Epithelial cell of esophagus (primary cell): Measurements from ENCODE around the gene SH2D3A.

ENCODE experiments used
- DNase-seq: peaks from one replicate; pipeline ENCODE4 v3.0.0; 2010; ENCODE audit warnings: low read depth
- H3K4me3 ChIP-seq: 2 replicates; pipeline ENCODE4 v1.5.1; 2011; ENCODE audit warnings: mild to moderate bottlenecking, low read length, control low read depth
- TF ChIP-seq, protein P1 (sequence below): IDR thresholded peaks from 2 replicates; pipeline ENCODE4 v1.5.1; 2011; ENCODE audit warnings: low read depth, mild to moderate bottlenecking, low read length, control low read depth, inconsistent platforms; ENCODE audit not compliant: insufficient read depth; ENCODE audit errors: missing control alignments

Gene SH2D3A

DNA sequence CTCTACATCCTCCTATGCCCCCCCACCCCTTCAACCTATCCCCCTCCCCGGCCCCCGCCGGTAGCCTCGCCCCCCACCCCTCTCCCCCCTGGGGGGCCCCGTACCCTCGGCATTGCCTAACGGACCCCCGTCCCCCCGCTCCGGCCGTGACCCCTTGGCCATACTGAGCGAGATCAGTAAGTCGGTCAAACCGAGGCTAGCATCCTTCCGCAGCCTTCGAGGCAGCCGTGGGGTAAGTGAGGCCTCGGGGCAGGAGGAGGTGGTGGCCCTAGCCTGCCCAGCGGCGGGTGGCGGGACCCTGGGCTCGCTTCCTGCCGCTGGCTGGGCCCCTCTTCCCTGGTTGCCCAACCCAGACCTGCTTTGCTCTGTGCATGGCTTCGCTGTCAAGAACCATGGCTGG lies 21.3 kb downstream of the SH2D3A start:
- TF ChIP-seq, protein P1, sequence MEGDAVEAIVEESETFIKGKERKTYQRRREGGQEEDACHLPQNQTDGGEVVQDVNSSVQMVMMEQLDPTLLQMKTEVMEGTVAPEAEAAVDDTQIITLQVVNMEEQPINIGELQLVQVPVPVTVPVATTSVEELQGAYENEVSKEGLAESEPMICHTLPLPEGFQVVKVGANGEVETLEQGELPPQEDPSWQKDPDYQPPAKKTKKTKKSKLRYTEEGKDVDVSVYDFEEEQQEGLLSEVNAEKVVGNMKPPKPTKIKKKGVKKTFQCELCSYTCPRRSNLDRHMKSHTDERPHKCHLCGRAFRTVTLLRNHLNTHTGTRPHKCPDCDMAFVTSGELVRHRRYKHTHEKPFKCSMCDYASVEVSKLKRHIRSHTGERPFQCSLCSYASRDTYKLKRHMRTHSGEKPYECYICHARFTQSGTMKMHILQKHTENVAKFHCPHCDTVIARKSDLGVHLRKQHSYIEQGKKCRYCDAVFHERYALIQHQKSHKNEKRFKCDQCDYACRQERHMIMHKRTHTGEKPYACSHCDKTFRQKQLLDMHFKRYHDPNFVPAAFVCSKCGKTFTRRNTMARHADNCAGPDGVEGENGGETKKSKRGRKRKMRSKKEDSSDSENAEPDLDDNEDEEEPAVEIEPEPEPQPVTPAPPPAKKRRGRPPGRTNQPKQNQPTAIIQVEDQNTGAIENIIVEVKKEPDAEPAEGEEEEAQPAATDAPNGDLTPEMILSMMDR, result no peak
- DNase-seq, result no peak
- H3K4me3 ChIP-seq, result no peak overlapping the region

DNA sequence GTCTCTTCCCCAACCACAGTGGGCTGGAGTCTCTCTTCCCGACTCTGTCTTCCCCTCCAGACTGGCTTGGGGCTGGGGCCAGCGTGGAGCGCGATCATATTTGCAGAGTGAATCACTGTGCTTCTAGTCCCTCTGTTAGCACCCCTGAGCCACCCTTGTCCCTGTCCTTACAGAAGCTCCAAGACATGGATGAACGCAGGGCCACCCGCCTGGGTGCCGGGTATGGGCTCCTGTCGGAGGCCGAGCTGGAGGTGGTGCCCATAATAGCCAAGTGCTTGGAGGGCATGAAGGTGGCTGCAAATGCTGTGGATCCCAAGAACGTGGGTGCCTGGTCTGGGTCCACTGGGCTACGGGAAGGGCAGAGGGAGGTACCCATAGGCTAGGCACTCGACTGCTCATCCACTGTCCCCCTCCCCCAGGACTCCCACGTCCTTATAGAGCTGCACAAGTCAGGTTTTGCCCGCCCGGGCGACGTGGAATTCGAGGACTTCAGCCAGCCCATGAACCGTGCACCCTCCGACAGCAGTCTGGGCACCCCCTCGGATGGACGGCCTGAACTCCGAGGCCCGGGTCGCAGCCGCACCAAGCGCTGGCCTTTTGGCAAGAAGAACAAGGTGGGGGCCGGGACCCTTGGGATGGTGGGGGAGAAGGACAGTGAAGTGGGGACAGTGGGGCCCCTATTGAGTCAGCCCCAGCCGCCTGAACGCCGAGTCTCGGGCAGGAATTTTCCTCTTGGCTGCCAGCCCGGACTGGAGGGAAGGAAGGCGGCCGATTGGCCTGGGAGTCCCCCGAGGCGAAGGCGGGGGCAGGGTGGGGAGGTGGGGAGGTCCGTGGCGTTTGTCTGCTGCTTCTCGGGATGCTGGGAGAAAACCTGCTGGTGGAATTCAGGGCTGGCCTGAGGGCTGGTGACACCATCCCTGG lies 22.6 kb downstream of the SH2D3A start:
- TF ChIP-seq, protein P1, result no peak
- no peak overlapping the region for H3K4me3 ChIP-seq
- peak; percentile 92 for DNase-seq

DNA sequence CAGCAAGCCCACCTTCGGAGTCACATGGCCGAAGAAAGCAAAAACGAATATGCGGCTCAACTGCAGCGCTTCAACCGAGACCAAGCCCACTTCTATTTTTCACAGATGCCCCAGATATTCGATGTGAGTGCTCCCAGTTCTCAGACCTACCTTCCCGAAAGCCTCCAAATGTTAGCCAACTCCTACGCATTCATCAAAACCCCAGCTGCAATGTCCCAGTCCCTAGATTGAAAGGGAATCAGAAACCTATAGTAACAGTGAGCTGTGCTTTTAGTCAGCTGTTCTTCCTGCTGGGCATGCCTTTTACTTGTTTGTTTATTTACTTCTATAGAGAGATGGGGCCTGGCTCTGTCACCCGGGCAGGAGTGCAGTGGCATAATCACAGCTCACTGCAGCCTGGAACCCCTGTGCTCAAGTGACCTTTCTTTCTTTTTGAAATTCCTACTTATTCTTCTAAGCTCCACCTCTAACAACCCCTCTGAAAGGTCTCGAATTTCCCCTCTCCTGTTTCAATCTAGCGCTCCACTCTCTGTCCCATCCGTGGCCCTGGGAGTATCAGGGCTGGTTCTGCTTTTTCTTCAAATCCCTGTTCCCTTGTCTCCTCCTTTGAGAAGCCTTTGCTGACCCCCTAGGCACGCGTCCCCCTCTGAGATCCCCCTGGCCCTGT lies 23.4 kb downstream of the SH2D3A start:
- TF ChIP-seq, protein P1, result no peak
- no peak overlapping the region for H3K4me3 ChIP-seq
- DNase-seq, result peak; percentile 41

DNA sequence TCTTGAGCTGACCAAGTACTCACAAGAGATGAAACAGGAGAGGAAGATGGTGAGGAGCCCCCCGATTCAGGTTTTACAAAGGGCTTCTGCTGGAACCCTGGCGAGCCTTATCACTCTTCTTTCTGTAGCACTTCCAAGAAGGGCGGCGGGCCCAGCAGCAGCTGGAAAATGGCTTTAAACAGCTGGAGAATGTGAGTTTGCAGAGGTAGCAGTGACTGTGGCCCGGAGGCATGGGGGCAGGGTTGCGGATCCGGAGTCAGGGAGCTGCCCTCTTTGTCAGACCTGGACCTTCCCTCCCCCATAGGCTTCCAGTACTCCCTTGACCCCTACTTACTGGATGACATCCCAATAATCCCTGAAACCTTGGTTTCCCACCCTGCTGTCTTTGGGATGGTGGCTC lies 24.2 kb downstream of the SH2D3A start:
- no peak for DNase-seq
- TF ChIP-seq, protein P1, result no peak
- H3K4me3 ChIP-seq, result no peak overlapping the region

DNA sequence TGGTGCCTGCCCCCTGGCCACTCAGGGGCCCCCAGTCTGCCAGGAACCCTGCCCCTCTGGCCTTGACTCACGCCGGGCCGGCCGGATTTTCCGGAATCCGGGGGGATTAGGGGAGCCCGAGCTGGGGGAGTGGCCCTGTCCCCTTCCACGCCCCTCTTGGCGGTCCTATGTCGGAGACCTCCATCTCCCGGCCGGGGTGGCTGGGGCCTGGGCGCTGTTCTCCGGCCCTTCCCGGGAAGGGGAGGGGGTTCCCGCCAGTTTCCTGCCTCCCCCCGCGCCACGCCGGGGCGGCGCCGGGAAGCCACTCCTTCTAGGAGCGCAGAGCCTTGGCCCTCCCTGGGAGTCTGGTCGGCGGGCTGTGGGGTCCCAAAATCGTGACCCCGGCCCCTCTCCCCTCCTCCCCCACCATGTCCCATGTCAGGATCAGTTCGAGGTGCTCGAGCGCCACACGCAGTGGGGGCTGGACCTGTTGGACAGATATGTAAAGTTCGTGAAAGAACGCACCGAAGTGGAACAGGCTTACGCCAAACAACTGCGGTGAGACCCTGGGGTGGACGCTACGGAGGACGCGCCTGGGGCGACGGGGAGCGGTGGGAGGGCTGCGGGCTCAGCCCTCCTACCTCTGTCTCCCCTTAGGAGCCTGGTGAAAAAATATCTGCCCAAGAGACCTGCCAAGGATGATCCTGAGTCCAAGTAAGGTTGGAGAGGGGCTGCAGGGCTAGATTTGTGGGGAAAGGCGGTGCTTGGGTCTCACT lies 26.5 kb downstream of the SH2D3A start:
- H3K4me3 ChIP-seq, result peak overlapping the region; percentile 81
- DNase-seq, result peak; percentile 54
- TF ChIP-seq, protein P1, result no peak

DNA sequence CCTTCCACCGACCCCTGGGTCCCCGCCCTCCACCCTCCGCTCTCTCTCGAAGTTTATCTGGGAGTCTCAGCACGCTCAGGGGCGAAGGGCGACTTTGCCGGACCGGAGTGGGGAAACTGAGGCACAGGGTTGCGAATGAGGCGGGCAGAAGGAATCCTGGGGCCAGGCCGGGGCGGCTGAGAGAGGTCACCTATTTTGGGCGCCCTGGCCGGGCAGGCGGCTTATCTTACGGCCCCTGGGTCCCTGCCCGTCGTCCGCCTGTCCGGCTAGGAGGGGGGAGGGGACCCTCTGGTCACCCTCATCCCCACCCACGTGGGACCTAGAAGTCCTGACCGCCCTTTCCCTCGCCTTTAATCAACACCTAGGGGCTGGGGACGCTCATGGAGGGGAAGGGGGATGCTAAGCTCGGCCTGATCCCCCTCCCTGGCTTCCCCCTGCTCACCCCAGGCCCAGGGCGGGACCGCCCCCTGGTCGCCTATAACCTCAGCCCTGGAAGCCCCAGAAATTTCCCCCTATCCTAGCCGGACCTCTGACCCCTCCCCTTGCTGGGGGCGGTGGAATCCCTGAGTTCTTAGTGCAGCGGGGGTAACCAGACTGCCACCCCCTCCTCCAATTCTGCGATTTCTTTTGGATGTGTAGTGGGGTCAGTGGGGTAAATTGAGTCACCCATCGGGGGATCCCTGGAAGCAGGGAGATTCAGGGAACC lies 27.2 kb downstream of the SH2D3A start:
- peak overlapping the region; percentile 81 for H3K4me3 ChIP-seq
- no peak for DNase-seq
- TF ChIP-seq, protein P1, result no peak
